SIG-M5 (cell line): ENCODE data around the gene JAG2.

Experiments used
- DNase-seq: peaks from one replicate; lab custom pipeline; 2025; lab: John Stamatoyannopoulos, UW

JAG2 gene

DNA sequence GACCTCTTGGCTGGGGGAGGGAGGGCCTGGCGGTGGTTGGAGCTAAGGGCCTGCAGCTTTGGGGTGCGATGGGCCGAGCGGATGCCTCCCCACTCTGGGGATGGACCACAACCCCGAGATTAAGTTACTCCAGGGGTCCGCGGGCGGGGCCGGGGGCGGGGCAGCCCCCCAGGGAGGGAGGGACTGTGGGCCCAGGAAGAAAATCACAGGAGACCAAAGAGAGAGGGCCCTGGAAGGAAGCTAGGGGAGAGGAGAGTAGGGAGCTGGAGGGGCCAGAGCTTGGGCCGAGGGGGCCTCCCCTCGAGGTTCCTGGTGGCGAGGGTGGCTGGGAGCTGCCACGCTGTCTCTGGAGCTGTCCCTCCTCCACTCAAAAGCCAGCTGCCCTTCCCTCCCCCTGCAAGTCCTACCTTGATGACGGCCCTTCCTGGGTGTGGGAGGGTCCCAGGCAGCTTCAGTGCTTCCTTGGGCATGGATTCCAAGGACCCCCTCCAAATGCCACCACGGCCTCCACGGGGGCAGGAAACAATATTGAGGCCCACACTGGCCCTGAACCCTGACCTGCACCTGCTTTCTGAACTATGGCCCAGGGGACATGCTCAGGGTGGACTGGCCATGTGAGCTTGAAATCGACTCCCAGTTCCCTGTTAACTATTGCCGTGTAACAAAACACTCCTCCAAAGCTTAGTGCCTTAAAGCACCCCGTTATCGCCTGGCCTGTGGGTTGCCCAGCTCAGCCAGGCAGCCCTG lies 13.1 kb upstream of the JAG2 start:
- DNase-seq = no peak

DNA sequence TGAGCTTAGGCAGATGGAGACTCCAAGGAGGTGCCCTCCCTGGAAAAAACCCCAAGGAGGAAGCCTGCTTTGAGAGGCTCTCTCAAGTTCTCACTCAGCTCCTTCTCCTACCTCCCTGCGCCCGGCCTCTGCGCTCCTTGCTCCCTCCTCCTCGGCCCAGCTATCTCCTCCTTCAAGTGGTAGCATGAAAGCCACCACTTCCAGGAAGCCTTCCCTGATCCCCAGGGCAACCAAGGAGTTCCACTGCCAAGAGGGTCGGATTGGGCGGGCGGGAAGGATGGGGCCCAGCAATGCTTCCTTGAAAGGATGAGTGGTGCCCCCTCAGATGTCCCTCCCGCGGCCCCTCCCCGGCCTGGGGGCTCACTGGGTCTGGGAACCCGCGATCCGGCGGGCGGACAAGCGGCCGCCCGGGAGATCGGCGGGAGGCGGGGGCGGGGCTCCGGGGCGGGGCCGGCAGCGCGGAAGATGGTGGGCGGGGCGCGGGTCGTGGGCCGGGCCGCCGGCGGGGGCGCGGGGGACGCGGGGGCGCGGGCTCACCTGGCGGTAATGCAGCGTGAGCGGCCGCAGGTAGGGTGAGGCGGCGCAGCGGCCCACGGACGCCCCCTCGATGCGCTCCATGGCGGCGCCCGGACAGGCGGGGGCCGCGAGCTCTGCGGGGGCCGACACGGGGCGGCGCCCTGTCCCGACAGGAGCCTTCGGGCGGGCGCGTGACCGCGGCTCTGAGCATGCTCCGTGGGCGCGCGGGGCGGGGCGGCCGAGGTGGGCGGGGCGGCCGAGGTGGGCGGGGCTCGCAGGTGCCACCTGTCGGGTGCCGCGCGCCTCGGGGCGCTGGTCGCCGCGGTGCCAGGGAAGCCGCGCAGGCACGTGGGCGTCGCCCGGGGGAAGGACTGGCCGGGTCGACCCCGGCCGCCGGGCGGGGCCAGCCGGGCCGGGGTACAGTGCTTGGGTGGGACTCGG lies 12.3 kb upstream of the JAG2 start, which contains the start of gene NUDT14:
Gene NUDT14 (minus strand): TSS at position 721 of the 957 bp plus-strand sequence. CDS start 103 bp downstream, at position 618.
- DNase-seq = no peak

DNA sequence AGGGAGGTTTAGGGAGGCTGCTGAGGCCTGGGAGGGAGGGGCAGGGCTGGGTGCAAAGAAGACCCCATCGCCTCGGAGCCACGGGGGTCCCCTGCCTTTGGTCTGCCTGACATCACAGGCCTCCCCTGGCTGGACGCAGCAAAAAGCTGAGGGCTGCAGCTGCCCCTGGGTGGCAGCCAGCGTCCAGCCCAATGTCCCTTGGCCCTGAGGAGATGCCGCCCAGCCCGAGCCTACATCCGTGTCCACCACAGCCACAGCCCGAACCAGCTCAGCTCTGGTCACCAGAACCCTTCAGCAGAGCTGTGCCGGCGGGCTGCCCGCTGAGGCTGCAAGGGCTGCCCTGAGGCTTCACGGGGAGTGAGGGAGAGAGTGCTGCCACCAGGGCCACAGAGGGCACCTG lies 10.6 kb upstream of the JAG2 start:
- DNase-seq = no peak

DNA sequence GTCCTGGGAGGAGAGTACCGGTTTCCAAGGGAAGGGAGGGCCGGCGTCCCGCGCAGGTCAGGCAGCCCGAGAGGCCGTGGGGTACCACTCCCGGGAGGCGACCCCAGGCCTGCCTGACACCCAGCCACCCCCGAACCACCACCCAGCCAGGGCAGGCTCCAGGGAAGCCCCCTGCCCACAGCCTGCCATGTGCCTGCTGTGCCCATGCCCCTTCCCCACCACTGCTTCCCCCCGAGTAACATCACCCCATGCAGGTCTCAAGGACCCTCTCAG lies 10.2 kb upstream of the JAG2 start:
- no peak for DNase-seq

DNA sequence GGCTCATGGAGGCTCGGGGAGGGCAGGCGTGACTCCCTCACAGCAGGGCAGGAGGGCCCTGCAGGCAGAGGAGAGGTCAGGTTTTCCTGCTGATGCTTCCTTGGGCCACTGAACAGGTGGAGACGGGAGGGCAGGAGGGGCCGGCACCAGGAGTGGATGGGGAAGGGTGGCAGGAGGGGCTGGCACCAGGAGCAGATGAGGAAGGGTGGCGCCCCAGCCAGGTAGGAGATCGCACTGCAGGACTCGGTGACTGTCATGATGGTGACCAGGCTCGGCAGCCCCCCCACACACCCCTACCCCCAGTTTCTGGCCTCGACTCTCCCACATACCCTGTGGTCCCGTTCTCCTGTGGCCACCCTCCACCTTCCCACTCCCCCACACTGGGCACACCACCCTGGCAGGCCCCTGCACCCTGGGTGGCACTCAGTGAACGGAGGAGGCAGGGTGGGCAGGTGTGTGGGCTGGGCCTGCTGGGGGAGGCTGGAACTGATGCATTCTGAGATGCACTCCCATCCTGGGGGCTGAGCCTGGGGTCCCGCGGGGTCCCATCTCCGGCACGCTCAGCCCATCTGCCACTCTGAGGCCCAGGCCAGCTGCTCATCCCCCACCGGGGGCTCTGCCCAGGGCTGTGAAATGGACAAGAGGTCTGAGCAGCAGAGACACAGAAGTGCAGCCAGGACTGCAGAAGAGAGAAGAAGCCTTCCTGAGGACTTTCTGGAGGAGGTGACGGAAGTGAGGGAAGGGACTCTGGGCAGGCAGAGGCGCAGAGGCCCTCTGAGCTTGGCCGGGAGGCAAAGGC lies 9.7 kb upstream of the JAG2 start:
- DNase-seq = no peak

DNA sequence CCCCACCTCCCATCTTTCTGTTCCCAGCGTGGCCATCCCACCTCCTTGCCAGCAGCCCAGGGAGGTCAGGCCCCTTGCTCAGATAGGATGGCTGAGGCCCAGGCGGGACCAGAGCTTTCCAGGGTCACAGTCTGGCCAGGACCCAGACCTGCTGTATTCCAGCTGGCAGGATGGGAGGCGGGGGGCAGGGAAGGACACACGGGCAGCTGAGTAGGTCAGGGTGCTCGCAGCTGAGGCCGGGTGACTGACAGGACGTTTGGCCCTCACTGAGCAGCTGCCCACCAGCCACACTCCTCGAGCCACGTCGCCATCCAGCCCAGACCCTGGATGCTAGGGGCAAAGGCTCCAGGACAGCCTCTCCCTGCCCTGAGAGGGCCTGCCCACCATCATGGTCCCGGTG lies 8.5 kb upstream of the JAG2 start:
- DNase-seq = no peak

DNA sequence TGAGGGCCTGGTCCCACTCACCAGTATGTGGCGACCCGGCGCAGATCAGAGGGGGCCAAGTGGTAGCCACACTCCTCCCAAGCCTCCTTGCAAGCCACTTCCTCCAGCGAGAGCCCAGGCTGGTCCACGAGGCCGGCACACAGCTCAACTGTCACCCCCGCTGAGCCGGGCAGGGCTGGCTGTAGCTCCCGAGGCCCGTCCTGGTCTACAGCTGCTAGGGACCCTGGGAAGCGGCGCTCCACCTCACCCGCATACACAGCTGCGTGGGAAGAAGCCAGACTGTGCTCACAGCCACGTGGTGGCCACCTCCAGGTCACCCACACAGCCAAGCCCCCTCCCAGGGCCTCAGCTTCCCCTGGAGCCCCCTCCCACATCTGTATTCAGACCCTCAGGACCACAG lies 7.9 kb upstream of the JAG2 start:
- no peak for DNase-seq

DNA sequence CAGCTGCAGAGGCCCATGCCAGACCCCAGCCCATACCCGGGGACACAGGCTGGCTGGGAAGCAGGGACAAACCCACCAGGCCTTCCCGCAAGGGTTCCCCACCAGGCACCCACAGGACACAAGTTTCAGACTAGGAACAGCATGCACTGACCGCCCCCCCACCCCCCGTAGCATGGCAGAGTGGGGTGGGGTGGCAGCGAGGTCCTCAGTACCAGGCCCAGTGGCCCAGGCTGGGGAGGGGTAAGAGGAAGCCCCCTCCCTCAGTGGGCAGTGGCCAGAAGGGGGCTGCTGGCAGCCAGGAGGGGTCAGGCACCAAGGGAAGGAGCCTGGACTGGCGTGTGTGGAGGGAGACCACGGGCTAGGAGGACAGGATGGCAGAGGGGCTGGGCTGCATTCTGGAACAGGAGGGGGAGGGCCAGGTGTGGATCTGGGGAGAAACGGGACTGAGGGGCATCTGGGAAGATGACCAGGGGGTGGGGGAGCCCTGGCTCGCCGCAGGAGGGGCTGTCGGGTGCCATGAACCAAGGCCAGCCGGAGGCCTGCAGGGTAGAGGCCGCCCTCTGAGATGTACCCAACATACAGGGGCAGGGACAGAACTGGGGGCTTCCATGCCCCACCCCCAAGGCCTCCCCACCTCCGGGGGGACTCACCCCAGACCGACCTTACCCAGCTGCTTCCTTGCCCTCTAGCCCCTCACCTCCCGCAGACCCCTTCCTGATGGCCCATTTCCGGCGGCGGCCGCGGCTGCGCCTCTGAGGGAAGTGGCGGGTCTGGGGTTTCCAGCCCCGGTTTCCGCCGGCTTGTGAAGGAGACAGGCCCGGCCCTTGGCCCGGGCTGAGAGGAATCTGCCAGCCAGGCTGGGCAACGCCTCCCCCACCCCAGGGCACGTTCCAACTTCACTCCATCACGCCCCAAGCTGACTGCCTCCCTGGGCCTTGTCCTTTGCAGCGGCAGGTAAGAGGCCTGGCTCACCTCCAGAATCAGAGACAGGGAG lies 5.6 kb upstream of the JAG2 start:
- no peak for DNase-seq

DNA sequence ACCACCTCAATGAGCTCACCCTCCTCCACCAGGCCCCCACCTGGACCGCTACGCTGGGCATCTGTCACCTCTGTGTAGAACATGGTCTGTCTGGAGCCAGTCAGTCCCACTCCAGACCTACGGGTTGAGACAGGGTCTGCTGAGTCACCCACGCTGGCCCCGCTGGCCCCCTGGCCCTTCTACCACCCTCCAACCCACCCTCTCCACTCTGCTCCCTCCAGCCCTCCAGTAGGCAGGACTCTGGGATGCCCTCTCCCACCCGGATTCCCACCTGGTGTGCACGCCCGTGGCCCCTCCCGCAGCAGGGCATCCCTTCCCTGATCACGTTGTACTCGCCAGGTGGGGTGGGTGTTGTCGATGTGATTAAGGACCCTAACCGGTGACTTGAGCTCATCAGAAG lies 4.6 kb upstream of the JAG2 start:
- no peak for DNase-seq

DNA sequence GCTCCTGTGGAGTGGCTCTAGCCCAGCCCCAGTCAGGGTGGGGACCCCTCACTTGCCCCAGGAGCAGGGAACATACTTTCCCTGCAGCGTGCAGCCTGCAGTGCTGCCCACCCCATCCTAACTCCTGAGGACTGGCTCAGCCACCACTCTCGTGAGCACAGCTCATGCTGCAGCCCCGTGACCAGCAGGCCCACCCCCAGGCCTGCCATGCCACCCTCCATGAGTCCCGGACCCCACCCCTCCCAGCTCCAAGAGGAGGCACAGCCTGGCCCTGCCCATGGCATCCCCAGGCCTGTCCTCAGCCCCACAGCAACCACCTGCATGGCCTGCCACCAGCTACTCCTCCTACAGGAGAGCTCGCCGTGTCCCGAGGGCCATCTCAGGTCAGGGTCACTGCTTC lies 3.9 kb upstream of the JAG2 start:
- no peak for DNase-seq

DNA sequence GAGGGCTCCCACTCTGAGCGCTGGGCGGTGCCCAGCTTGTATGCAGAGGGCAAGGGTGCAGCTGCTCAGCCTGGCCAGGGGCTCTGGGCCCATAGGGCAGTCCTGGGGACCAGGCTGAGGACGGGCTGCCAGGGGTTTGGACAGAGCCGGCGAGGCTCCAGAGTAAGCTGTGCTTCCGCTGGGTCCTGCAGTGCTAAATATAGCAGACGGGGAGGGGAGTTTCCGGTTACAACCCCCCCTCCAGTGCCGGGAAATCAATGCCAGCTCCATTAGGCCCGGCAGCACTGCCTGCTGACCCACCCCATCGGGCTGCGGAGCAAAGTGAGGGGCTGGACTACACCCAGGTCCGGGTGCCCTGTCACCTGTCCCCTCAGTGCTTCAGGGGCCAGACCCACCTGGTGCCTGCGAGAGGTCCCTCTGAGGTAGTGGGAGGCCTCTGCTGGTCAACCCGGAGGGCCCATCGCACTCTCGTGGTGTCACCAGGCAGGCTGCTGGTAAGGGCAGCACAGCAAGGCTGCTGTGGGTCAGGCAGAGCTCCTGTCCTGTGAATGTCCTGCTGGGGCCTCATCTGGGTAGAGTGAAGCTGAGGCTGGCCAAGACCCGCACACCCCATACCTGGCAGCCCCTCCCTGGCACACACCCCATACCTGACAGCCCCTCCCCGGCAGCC lies 2.6 kb upstream of the JAG2 start:
- no peak for DNase-seq

DNA sequence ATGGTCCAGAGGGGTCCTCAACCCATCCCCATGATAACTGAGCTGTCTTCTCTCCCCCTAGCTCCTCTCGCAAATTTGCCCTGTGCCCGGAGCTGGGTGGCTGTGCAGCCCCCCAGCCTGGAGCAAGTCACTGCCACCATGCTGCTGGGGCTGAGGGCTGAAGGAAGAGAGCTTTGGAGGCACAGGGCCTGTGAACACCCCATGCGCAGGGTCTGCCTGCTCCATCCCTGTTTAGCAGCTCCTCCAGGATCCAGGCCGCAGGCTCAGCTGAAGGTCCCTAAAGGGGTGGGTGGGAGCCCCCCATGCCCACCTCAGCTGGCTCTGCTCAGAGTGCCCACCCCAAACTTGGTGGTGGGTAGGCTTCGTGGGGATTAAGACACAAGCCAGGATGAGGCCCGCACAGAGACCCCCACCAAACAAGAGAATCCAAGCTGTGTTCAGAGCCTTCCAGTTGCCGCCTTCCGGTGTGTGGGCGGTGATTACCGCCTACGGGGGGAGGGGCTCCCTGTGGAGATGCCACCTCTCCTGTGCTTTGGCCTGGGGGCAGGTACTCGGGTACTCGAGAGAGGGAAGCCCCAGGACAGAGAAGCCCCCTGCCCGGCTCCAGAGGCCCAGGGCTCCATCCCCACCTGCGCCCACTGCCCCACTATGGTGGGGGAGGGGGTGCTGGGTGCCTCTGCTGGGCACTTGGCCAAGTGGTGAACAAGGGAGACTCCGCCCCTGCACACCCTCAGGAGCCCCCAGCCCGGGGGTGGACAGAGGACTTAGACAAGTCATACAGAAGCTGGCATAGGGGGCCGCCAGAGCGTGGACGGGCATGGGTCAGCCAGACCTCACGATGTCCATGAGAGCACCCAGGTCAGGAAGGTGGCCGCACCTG lies 1.4 kb upstream of the JAG2 start:
- DNase-seq = no peak

DNA sequence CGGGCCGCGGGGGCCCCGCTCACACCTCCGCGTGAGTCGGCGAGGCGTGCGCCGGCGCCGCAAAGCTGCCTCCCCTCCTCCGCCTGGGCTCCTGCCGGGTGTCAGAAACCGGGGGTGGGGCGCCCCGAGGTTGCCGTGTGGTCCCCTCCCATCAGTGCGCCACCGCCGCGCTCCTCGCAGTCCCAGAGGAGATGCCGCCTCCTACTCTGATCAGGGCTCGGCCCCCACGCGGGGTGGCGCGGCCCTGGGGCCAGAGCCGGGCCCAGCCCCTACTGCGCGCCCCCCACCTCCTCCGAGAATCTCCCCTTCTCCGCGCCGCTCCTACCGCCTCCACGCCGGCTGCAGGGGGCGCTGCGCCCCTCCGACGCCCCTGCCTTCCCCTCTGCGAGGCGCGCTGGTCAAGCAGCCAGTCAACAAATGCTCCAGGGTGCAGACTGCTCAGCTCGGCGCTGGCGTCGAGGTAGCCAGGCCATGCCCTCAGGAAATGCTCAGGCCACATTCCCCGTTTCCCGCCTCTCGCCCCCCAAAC lies 467 bp upstream of the JAG2 start:
- no peak for DNase-seq

DNA sequence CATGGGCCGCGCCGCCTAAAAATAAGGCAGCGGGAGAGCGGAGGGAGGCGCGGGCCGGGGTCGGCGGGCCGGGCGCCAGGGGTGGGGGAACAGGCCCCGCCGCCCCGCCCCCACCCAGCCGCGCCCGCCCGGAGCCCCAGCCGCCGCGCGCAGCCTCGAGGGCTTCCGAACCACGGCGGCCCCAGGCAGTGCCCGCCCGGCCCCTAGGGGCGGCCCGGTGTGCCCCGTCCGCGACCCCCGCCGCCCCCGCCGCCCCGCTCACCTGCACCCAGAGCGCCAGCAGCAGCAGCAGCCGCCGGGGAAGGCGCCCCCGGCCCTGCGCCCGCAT lies 519 bp downstream of the JAG2 start:
- DNase-seq = no peak

DNA sequence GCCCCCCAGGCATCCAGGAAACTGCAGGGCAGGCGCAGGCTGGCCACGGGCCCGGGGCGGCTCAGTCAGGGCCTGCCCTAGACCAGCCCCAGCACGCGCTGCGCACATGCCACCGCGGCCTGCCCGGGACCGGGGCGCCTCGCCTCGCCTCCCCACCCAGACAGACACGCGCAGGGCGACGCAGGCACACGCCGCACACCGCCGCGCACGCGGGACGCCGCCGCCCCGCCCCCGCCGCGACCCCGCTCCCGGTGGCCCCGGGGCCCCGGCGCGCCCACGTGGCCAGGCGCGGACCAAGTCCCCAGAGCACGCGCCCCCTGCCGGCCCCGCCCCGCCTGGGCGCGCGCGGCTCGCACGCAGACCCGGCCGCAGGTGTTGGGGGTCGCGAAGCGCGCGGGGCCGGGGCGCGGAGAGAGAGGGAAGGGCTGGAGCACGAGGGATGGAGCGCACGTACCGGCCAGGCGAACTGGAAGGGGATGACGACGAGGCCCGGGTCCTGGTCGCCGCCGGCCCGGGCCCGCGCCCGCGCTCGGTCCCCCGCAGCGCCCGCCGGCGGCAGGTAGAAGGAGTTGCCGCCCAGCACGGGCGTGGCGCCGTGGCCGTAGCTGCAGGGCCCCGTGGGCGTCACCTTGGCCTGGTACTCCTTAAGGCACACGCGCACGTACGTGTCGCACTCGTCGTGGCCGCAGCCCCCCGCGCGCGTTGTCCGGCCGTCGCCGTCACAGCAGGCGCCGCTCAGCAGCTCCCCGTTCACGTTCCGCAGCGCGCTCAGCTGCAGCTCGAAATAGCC lies 1.1 kb downstream of the JAG2 start:
- no peak for DNase-seq

DNA sequence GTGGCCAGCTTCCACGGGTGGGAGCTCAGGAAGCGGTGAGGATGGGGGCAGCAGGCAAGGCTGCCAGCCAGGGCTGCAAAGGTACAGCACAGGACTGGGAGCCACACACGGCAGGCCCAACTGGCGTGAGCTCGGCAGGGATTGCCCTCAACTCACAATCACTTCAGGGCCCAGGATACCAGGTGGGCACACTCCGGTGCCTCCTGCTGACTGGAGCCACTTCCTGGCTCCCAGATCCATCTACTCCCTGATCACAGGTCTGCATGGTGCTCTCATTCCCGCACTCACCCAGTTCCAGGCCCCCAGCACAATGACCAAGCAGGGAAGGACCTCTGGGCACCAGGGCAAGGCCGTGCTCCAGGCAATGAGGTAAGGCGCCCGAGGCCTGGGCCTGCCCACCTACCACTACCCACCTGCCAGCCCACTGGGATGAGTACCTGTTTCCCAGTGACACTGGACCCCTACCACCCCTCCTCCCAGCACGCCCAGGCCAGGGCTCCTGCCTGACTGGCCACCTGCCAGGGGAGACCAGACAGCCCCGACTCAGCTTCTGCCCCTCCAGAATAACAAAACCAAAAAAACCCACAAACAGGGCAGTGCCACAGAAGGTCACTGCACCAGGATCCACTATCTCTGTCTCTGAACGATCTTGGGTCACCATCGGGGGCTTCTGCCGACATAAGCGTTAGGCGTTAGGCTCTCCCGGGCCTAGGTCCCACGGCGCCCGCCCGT lies 1.8 kb downstream of the JAG2 start:
- DNase-seq = no peak

DNA sequence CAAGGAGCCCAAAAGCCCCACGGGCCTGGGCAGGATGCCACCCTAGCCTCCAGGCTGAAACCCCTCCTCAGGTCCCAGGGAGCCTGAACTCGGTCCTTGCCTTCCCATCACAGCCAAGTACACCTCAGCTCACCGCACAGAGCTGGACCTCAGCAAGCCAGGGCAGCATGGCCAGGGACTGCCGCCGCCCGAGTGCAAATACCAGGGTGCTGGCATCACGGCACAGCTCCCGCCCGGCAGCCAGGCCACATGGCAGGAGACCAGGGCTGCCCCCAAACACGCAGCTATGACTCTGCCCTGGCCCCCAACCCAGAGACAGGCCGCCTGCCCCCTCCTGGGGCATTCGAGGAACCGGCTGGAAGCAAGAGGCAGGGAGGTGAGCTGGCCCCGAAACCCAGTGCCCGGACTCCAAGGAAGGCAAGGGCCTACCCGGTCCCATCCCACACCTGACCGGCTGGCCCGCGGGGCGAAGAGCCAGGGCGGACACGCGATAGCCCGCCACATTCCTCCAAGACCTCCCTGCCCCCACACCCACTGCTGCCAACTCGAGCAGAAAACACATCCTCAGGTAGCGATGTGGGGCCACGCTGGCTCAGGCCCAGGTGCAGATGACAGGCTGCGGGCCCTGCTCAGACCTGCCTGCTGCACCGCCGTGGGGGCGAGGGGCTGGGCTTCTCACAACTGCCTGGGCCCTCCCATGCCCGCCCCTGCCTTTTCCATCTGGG lies 2.7 kb downstream of the JAG2 start:
- no peak for DNase-seq
